NCI-H2107 treated with DMSO at 0.1 percent for 48 hours (cell line): ENCODE measurements around the gene DNAJC24.

Experiments
- DNase-seq: peaks from one replicate; lab custom pipeline; 2025; ENCODE audit not compliant: unreplicated experiment; lab: John Stamatoyannopoulos, UW

DNAJC24 gene

GRCh38 chr11:31414338-31414737 is 44.7 kb downstream of the DNAJC24 start:
- DNase-seq: no peak

DNA sequence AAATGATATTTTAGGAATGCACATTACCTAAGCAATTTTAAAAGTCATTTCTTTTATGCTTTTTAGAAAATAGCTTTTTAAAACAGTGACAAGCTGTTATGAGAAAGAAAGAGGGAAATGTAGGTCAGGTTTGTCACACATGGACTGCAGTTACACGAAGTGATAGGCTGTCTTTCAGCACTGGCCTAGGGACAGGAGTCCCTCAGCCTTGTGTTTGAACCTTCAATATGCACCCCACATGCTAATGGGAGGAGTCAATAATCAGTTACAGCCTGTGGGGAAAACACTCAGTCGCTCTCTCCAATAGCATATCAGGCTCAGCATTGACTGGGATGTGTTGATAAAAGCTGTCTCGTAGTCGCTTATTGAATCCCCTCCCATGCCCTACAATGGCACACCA is 45.8 kb downstream of the DNAJC24 start:
- no peak for DNase-seq

DNA sequence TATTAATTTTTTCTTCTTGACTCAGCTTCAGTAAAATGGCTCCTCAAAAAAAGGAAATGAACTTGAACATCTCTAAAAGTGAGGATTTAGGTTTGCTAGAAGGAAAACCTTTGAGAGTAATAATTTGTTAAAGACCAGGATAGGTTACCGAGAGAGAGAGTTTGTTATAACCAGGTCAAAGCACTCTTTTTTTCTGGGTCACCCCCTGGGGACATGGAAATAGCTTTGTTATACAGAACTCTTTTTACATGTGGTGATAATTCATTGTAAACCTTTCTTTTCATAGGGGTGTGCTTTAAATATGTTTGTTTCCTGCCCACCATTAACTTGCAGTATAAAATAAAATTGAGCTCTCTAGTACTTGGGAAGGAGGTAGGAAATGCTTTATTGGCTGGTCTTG is 47.7 kb downstream of the DNAJC24 start:
- no peak for DNase-seq

DNA sequence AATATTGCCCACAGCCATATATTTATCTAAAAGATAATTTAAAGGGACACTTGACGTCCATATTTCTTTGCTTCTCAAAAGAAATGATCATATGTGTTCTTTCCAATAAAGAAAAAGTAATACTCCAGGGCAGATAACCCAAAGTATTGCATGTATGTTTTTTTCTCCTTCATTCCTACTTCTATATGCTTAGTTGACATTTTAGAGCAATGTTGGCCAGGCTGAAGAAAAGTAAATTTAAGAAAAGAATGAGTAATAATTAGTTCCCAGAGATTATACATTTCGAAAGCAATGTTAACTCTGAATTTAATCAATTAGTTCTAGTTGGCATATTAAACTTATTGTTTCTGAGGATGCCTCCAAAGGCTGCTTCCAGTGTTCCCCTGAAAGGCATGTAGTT is 48.2 kb downstream of the DNAJC24 start:
- no peak for DNase-seq

DNA sequence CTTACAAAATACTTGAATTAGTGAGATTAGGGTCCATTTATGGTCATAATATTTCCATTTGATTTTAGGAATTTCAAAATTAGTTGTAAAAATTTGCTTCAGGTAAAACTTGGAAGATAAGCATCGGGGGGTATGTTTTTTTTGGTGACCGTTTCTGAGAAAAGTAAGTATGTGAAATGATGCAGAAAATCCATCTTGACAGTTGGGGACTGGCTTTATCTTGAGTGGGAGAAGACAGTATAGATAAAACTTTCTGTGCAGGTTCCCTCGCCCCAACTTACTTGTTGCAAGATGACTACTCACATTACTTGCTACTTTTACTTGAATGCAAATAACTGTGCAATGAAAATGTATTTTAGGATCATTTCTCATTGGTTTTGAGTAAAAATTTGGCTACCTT is 49.5 kb downstream of the DNAJC24 start:
- DNase-seq: no peak

DNA sequence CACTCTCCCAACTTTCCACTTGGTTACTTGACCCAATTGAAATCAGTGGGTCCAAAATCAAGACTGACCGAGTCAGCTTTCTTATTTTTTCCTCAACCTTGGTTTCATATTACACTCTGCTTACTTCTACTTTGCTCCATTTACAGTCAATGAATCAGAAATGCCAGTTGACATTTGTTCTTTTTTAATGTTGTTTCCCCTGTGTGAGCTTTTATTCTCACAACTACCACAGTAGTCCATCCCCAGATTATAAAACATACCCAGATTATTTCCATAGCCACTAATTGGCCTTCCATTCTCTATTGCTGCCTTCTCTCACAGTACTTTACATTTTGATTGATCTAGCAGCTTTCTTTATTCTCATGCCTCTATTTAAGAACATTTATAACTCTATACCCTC is 50.0 kb downstream of the DNAJC24 start:
- DNase-seq: no peak

DNA sequence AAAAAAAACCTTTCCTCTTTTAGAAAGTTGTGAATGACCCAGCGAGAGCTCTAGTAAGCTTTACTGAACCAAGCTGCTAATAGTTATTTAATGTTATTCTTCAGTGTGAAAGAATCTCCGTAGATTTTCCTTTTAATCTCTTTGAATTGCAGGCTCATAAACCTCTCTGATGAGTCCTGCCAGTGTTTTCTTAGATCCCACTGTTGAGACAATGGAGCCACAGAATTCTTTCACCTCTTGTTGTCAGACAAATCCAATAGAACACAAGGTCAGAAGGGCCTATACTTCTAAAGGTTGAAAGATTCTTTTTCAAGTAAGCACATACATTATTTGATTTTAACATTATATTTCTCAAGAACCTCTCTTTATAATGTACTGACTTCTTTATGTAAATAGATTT is 52.2 kb downstream of the DNAJC24 start:
- DNase-seq: no peak

DNA sequence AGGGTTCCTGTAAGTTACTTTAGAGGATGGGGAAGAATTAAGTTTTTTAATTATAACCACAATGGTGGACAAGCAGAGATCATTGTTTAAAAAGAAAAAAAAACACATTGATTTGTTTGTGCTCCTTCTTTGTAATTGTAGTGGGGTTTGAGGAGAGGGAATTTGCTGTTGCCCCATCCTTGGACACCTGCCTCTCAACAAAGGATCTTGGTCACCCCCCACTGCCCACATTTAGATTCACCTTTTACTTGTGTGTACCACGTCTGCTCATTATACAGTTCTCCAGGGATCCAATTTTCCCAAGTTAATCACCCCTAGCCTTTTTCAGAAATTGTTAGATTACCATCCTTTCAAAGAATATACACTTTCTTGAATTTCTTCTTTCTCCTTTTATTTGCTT is 53.0 kb downstream of the DNAJC24 start:
- peak; percentile 88 for DNase-seq

DNA sequence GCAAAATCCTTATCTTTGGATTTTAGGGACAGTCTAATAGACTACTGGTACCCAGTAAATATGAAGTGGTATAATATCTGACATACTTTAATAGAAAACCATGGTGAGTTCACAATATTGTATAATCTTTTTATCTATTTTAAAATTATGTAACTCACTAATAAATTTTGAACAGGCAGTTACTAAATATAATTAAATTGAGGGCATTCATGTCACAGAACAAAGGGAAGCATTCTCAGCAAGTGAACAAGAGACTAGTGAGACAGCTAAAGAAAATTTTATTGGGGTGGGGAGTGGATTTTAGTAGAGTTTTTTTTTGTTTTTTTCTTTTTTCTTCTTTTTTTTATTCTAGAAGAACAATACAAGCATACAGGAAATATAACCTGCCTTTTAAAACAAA is 55.0 kb downstream of the DNAJC24 start:
- DNase-seq: no peak

DNA sequence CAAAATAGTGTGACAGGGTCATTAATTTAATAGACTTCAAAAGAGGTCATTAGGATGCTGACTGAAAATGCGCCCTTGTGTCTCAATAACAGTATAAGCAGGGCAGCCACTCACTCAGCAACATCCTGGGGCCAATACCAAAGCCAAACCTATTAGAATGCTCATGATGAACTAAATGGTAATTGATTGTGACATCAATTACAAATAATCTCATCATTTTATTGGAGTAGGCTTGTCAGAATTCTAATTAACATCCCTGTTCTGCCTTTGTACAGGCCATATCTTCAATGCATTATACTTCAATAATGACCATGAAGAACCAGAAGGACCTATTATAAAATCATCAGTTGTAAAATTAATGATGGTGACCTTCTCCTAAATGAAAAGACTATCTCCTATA is 64.2 kb downstream of the DNAJC24 start:
- no peak for DNase-seq

- no peak for DNase-seq
Observed at GRCh38 chr11:31437742-31438435, 68.2 kb downstream of the DNAJC24 start.

- DNase-seq: no peak
Observed at GRCh38 chr11:31441296-31441695, 71.6 kb downstream of the DNAJC24 start.

GRCh38 chr11:31442086-31442485 is 72.4 kb downstream of the DNAJC24 start:
- DNase-seq: peak; percentile 98

GRCh38 chr11:31443802-31444201 is 74.1 kb downstream of the DNAJC24 start:
- no peak for DNase-seq

DNA sequence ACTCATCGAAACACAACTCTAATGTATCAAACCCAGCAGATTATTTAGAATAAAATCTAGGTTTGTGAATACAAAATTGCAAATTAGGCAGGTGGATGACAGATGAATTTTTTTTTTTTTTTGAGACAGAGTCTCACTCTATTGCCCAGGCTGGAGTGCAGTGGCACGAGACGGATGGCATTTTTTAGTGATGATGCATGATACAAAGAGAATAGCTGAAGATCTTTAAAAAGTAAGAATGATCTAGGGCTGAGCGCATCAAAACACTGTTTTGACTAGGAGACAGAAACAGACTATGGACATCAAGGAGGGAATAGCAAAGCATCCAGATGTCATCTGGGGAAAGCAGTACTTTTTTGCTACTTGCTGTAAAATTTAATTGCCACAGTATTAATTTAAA is 76.0 kb downstream of the DNAJC24 start:
- no peak for DNase-seq

- DNase-seq: no peak
Observed at GRCh38 chr11:31449040-31449439, 79.4 kb downstream of the DNAJC24 start.

DNA sequence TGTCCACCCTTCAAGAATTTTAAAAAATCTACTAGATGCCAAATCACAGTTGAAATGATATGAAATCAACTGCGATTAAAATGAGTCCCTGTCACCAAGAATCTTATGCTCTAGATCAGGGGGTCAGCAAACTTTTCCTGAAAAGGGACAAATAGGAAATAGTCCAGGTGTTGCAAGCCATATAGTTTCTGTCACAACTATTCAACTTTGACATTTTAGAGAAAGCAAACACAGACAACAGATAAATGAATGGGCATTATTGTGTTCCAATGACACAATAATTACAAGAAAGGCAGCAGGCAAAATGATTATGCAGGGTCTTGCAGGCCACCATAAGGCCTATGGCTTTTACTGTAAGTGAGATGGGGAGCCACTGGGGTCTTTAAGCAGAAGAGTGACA is 81.2 kb downstream of the DNAJC24 start:
- no peak for DNase-seq

DNA sequence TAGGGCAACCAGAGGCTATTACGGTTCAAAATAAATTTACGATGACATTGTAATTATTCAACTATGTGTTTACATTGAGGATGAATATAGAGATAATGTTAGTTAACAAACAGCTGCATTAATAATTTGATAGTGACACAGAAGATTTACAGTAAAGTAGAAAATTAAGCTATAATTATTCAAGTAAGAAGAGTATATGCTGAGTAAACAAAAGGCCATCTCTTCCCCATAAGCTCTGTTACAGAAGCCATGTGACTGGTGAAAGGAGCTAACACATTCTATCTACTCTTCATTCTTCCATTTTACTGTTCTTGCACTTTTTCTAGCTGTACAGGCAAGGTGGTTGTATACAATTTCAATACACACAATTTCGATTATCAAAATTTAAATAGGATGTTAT is 85.5 kb downstream of the DNAJC24 start:
- DNase-seq: no peak

DNA sequence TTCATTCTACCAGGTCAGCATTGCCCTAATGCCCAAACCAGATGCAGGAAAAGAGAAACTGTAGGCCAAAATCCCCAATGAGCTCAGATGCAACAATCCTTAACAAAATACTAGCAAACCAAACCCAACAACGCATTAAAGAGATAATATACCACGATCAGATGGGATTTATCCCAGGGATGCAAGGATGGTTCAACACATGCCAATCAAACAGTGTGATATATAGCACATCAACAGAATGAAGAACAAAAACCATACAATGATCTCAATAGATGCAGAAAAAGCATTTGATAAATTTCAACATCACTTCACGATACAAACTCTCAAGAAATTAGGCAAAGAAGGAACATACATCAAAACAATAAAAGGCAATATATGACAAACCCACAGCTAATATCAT is 94.8 kb downstream of the DNAJC24 start:
- no peak for DNase-seq

- DNase-seq: no peak
Observed at GRCh38 chr11:31474083-31474482, 104.4 kb downstream of the DNAJC24 start.

DNA sequence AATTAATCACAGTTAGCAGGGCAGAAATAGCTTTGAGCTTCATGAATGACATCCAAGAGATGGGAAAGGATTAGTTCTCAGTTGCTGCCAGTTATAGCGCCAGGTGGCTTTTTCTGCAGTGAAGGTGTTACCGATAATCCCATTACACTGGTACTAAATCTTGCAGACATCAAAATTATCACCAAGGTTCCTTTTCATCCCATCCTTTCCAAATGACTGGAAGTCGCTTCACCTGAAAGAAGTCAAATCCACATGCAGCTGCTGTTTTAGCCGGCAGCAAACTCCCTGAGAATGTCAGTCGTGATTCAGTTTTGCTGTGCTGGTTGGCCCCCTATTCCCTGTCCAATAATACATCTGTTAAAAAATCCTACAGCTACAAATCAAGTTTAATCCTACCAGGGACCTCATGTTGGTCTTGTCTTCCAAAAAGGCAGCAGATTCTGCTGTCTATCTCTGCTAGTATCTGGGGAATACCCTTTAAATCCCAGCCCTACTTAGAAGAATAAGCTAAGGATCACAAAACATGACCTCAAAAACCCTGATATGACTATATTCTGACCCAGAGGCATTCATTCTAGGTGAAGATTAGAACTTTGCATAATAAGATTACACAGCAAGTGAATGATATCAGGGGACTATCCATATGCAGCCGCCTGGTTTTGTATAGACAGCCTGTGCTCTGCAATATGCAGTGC is 108.0 kb downstream of the DNAJC24 start:
- DNase-seq: no peak

GRCh38 chr11:31478223-31478590 is 108.5 kb downstream of the DNAJC24 start:
- no peak for DNase-seq

GRCh38 chr11:31479066-31479465 is 109.4 kb downstream of the DNAJC24 start:
- no peak for DNase-seq
